ENCODE measurements around the gene DNAJC4.

The DNAJC4 gene

DNA sequence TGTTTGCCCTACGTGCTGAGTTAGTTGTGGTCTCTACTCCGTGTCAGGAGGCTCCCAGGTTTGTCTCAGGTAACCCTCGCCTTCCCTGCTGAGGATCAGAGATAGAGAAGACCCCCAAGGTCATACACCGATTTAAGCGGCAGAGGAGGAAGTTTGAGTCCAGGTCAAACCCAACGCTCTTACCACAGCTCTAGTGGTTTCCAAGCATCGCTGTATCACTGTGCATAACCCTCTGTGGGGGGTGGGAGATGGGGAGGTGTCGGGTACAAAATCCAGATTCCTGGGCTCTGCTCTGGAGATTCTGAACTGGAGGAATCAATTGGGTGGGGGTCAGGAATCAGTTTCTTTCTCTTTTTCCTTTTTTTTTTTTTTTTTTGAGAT, 627 bp downstream of the DNAJC4 start:
- no peak for DNase-seq

DNA sequence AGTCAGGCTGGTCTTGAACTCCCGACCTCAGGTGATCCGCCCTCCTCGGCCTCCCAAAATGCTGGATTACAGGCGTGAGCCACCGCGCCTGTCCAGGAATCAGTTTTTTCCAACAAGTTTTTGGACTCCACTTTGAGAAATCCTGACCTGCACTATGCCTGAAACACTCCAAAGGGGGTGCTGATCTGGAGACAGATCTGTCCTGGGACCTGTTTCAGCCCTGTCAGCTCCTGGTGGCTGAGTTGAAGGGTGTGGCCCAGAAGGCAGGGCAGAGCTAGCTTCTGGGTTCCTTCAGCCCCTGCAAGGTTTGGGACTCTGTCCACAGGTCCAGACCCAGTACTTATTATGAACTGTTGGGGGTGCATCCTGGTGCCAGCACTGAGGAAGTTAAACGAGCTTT, 1.2 kb downstream of the DNAJC4 start:
- no peak for DNase-seq

DNA sequence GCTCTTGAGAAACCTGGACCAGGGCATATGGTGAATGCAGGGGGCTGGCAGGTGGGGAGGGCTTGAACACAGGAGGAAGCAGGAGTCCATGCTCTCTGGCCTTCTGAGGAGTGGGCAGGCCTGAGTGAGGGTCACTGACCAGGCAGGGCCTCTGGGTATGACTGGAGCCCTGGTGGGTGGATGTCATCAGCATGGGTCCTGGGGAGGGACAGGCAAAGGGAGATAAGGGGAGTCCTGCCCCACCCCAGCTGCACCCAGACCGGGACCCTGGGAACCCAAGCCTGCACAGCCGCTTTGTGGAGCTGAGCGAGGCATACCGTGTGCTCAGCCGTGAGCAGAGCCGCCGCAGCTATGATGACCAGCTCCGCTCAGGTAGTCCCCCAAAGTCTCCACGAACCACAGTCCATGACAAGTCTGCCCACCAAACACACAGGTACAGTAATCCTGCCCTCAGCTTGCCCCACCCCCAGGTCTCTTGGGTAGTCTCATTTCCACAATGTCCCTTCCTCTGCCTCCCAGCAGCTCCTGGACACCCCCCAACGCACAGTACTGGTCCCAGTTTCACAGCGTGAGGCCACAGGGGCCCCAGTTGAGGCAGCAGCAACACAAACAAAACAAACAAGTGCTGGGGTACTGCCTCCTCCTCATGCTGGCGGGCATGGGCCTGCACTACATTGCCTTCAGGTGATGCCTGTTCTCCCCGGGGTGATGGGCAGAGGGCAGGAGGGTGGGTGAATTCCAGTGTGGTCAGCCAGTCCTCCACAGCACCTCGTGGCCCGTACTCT, 2.0 kb downstream of the DNAJC4 start:
- no peak for DNase-seq

DNA sequence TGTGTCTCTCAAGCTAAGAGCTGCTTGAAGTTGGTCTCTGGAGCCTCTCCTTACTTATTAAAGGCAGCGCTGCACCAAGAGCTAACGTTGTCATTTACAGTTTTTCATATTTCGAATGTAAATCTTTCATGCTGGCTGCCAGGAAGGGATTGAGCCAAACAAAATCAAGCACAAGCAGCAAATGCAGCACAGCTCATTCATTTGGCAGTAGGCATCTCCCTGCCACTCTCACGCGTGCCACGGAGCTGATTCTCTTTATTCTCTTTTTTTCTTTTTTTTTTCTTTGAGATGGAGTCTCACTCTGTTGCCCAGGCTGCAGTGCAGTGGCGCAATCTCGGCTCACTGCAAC, 2.6 kb downstream of the DNAJC4 start:
- DNase-seq, result no peak

DNA sequence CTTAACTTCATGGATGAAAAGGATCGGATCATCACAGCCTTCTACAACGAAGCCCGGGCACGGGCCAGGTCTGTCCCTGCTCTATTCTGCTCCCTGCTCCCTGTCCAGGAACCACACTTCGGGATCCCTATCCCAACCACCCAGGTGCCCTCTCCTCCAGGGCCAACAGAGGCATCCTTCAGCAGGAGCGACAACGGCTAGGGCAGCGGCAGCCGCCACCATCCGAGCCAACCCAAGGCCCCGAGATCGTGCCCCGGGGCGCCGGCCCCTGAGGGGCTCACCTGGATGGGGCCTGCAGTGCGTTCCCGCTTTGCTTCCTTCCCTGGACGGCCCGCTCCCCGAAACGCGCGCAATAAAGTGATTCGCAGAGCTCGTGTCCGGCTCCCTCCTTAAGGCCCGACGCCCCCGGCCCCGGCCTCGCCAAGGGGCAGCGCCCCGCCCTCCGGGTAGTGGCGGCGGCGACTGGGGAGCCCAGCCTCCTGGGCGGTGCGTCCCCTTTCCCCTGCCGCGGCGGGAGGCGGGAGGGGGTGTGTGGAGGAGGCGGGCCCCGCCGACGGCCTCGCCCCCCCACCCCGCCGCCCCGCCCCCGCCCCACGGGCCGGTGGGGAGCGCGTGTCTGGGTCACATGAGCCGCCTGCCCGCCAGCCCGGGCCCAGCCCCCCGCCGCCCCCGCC, 3.7 kb downstream of the DNAJC4 start, which contains the start of gene VEGFB:
Gene VEGFB (plus strand): TSS at position 672 of the 674 bp plus-strand sequence. CDS start 250 bp downstream, outside the sequence.
- DNase-seq, result peak; percentile 54 to 63

DNA sequence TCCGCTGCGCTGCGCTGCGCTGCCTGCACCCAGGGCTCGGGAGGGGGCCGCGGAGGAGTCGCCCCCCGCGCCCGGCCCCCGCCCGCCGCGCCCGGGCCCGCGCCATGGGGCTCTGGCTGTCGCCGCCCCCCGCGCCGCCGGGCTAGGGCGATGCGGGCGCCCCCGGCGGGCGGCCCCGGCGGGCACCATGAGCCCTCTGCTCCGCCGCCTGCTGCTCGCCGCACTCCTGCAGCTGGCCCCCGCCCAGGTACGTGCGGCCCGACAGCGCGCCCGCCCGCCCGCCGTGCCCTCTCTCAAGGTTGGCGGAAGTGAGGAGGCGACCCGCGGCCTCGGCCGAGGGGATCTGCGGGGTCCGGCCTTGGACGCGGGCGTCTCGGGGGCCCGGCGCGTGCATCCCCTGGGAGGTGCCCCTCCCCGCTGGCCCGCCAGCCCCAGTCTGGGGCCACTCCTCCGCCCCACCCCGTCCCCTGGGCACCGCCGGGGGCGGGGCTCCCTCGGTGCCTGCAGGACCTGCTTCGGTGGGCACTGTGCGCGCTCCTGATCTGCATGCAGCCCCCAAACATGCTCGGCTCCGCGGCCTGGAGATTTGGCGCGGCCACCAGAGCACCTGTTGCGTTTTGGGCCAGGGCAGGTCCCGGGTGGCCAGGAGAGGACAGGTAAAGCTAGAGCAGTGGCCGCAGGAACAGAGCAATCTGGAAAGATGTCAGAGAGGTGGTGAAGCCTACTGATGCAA, 4.5 kb downstream of the DNAJC4 start:
- DNase-seq, result no peak

DNA sequence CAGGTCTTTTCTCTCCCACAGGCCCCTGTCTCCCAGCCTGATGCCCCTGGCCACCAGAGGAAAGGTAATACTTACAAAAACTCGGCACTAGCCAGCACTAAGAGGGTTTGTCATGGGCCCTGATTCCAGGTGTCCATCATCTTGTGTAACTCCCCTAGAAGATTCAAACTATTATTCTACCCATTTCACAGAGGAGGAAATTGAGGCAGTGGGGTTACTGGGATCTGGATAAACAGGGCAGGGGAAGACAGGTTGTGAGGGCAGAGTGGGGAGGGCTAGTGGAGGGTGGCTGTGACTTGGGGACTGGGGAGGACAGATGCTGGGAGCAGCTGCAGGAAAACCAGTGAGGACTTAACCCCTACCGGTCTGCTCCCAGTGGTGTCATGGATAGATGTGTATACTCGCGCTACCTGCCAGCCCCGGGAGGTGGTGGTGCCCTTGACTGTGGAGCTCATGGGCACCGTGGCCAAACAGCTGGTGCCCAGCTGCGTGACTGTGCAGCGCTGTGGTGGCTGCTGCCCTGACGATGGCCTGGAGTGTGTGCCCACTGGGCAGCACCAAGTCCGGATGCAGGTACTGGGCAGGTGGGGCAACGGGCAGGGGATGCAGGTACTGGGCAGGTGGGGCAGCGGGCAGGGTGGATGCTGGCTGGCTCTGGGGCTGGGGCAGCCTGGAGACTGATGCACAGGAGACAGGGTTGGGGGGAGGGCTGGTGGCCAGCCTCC, 5.3 kb downstream of the DNAJC4 start:
- no peak for DNase-seq

DNA sequence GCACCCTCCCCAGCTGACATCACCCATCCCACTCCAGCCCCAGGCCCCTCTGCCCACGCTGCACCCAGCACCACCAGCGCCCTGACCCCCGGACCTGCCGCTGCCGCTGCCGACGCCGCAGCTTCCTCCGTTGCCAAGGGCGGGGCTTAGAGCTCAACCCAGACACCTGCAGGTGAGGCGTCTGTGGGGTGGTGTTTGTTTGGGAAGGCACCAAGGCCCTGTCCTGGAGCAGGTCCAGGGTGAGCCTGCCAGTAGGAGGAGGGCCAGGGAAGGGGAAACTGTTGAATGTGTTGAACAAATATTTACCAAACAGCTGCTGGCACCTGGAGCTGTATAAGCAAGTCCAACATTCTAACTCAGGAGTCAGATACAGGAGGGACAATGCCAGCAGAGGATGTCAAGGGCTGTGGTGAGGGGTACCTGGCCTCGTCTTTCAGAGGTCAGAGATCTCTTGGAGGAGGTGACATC, 7.2 kb downstream of the DNAJC4 start:
- DNase-seq, result no peak

DNA sequence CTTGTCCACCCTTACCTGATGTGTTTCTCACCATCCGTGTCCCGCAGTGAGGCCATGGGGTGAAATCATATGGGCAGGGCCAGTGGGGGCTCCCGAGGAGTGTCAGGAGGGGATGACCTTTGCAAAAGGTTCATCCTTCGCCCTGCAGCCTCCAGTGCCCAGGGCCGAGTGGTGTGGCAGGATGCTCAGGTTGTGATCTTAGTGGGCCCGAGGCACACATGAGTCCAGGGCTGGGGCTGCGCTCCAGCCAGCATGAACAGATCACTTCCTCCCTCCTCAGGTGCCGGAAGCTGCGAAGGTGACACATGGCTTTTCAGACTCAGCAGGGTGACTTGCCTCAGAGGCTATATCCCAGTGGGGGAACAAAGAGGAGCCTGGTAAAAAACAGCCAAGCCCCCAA, 7.7 kb downstream of the DNAJC4 start:
- no peak for DNase-seq

DNA sequence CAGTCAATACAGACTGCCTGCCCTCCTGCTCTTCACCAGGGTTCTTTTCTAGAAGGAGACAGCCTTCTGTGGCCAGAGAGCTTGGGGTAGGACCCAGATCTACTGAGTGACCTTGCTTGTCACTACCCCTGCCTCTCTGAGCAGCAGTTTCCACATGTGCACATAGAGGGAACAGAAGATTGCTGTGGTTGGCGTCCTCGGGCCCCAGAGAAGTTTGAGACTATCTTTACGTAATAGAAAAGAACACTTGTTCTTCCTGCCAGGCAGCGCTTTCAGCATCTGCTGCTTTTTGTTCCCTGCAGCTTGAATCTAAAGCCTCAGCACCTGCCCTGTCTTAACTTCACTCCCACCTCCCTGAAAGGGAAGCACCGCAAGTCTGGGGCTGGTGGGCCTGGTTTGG, 8.7 kb downstream of the DNAJC4 start:
- DNase-seq, result no peak

DNA sequence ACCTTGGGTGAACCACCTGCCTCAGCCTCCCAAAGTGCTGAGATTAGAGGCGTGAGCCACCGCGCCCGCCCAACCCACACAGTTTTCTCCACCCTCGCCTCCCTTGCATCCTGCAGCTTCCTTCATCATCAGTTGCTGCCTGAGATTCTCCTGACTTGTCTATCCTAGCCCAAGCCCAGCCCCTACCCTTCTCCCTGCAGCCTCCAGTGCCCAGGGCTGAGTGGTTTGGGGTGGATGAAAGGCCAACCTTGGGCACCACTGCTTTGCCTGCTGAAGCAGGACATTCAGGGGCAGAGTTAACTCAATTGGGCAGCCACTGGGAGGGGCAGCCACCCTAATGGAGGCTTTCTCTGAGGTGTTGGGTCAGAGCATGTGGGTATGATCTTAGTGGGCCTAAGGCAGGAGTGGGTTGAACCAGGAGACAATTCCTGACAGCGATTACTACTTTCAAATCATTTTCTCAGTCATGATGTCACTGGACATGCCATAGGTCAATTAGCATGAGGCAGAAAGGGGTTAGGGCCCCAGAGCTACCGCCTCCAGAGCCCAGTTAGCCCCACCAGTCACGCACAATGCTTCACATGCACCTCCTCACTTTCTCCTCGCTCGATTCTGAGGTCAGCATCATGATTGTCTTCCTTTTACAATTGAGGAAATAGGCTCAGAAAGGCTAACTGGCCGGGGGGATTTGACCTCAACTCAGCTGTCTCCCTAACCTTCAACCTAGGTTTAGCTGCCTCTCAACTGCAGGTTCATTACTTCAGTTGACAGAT, 9.5 kb downstream of the DNAJC4 start:
- no peak for DNase-seq

DNA sequence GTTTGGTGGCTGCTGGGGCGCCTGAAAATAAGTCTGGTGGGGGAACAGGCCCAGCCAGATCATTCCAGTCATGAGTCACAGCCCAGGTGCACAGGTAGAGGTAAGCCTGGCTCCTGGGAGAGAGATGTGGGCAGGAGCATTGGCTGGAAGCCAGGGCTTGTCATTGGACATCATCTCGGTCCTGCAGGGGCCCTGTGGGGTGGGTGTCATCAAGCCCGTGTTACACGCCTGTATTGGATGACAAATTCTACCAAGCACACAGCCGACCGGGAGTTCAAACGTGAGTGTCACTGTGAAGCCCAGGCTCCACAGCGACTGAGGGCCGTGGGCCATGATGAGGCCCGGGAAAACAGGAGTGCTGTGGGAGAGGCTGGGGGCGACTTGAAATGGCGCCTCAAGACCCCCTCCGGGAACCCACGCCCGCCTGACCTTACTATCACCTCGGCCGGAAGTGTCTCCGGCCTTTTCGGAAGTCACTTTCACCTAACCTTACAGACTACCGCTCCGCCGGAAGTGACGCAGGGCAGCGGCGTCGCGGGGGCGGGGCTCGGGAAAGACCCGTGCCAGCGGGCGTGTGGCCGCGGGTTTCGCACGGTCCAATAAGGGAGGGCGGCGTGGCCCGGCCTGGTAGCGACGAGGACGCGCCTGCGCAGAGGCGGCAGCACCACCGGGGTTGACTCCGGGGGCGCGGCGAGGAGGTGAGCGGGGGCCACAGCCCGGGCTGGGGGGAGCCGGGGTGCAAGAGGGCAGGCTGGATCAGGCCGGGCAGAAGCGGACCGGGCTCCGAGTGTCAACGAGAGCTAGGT, 10.3 kb downstream of the DNAJC4 start, which contains the start of gene FKBP2:
Gene FKBP2 (plus strand): TSS at position 661 of the 806 bp plus-strand sequence. CDS start 1,293 bp downstream, outside the sequence.
- DNase-seq, result peak; percentile 97 to 98

DNA sequence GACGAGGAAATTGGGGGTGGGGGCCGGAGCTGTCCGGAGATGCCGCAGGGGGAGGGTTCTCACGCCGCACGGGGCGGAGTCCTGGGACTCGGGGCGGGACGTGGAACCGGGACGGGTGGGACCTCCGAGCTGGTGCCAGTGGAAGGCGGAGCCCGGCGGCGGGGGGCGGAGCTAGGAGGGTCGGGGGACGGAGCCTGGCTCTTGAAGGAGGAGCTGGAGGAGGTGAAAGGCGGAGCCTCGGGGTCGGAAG, 10.8 kb downstream of the DNAJC4 start:
- peak in 1 of 2 donors; percentile 100 for DNase-seq

DNA sequence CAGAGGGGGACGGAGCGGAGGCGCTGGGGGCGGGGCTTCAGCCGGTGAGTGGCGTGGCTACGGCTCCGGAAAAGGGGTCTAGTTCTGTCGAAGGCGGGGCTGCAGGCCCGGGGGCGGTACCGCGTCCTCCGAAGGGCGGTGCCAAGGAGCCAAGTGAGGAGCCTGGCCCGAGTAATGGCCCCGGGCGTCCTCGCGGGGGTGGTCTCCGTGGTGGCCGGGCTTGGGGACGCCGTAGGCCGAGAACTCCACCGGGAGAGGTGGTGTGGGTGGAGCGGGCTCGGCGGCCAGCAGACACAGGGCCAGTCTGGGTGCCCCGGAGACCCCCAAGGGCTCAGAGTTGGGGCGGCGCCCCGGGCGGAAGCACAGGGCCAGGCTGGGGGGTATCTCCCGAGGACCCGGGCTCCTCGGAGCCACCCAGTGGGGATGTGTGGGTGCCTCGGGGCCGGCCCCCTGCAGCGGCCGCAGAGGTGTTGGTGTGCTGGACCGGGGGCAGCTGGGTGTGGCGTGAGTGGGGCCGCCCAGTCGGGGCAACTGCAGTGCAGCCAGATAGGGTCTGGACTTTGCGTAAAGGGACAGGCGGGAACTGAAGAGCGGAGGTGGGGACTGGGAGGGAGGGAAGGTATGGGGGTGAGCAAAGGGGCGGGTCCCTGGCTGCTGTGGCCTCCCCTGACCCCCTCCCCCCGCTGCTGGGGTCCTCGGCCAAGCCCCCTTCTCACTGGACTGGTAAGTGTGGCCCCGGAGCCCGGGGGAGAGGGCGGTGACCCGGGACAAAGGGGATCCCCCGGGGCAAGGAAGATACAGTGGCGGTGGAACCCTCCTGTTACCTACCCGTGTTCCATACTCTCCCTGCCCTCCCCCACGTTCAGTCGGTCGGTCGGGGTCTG, 11.4 kb downstream of the DNAJC4 start:
- DNase-seq, result peak in 1 of 2 donors; percentile 100

DNA sequence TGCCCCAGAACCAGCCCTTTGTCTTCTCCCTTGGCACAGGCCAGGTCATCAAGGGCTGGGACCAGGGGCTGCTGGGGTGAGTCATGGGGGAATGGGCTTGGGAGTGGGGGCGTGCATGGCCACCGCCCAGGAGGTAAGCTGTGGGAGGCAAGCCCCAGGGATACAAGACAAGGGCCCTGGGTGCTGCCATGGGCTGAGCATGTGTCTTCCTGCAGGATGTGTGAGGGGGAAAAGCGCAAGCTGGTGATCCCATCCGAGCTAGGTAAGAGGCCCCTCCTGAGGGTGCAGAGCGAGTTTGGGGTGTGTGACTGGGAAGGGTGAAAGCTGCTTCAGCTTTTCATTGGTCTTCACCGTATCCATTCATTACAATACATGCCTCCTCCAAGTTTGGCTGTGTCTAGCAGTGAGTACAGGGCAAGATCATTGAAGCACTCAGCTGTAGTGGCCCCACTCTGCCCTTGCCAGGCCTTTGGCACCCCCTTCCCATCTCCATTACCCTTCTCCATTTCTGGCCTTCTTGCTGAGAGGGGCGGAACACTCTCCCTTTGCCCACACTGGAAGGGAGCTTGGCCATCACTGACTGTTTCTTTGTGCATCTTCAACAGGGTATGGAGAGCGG, 13.0 kb downstream of the DNAJC4 start:
- DNase-seq, result no peak

DNA sequence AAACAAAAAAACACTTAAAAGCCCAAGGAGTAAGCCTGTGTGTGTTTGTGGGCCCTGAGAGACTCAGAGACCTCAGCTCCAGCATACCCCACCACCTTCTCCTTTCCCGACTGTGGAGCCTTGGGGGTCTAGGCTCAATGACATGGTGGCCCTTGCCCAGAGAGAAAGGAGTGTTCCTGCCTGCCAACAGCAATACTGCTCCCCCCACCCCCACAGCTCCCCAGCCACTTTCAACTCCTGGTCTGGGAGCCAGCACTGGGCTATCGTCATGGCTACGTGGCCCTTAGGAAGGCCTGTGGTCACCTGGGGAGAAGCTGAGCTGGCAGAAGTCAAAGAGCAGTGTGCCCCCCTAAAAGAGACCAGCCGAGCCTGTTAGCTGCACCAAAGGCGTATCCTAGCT, 13.8 kb downstream of the DNAJC4 start:
- DNase-seq, result no peak

DNA sequence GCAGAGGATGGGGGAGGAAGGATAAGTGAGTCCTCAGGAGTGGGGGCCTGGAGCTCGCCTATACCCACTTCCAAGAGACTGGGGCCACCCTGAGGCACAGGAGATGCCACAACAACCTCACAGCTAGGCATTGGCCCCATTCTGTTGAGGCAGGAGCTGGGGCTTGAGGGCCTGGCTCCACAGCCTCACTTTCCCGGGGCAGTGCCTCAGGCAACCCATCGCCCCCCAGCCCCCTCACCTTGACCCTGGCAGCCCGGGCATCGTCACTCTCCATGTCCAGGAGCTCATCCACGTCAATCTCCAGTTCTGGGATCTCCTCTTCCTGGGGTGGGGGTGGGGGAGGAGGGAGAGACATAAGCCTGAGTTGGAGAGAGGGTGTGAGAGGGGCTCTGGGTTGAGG, 14.6 kb downstream of the DNAJC4 start:
- no peak for DNase-seq

DNA sequence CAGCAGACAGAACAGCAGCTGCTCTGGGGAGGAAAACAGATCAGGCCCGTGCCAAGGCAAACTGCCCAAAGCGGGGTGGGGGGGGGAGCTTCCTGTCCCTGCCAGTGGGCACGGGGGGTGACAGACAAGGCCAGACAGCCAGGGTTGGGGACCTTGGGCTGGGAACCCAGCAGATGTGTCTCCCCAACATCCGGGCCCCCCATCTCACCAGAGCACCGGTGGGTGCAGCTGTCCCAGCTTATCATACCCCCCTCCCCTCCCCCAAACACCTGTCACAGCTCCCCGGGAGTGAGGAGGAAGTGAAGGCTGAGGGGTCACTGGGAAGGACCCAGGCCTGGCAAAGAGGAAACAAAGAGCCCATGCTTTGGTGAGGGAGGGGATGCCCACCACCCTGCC, 15.1 kb downstream of the DNAJC4 start:
- DNase-seq, result no peak

DNA sequence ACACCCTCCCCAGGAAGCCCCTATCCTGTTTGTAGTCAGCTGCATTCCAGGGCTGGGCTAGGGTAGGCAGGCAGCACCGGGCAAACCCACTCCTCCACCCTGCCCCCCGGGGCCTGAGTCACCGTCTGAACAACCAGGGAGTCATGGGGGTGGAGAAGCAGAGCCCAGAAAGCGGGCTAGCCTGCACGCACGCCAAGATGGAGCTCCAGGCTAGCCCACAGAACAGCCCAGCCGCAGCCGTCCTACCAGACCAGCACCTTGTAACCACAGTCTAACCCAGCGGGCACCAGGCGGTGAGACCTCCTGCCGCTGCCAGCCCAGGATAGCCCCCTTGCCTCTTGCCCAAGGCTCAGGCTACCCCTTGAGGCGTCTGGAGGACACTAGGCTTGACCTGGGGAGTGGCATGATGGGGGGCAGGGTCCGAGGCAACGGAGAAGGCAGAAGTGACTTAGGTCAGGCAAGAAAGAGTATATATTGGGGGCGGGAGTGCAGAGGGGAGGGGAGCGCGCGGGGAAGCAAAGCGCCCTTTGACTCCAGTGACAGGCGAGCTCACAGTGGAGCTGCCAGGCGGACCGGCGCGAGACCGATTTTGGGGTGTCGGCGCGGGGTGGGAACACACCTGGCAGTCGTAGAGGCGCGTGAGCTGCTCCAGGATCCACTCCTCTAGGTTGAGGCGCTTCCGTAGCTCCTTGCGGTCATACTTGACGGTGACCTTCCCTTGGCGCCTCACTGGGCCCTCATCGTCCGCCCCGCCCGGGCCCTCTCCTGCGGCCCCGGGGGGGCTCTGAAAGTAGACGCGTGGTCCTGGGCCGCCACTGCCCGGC, 15.7 kb downstream of the DNAJC4 start:
- DNase-seq, result peak; percentile 68 to 69

Data from stimulated activated CD4-positive, alpha-beta T cell treated with anti-CD3 and anti-CD28 coated beads, Interleukin-2, amount 100 ng/mL, for 48 hours (primary cell).